ENCODE data around the gene SPECC1.

- TF ChIP-seq ZNF274 (IDR thresholded peaks at IDR 0.05; ENCODE audit: low read depth, low read length) (no peak), YY1 (IDR thresholded peaks at IDR 0.05; ENCODE audit: insufficient read depth, insufficient read length) (no peak), SUZ12 (IDR thresholded peaks at IDR 0.05; ENCODE audit: extremely low read depth, insufficient read depth, insufficient read length) (no peak)
Observed at GRCh38 chr17:20206068-20206467, 196.9 kb downstream of the SPECC1 start.

All from NT2/D1 (cell line).